ENCODE data around the gene WDPCP. TPM values are rescaled to one million over a fixed set of nuclear protein-coding genes. Genes with fewer than 3 reads are reported as not detected.
A peak's percentile ranks its signal among the peaks of the same experiment; 100 is the strongest.

The WDPCP gene
- total RNA-seq, 1 donor from 2014 or later, result 11.8 TPM

DNA sequence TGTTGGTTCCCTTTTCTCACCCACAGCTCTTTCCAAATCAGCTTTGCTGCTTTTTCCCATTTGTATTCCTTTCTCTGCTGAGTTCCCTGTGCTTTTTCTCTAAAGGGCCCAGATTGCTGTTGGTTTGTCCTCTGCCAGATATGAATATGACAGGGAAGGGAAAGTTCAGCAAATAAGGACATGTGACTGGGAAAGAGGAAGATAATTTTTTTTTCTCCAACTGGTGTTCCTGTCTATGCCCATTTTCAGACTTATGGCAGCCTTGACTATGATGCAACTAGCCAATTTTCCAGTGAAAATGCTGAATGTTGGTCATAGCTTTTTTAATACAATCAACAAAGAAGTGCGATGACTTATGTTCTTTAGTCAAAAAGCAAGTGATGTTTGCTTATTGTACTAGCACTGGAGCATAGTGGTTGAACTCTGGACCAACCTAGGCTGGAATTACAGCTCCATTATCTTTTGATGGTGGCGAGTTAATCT, 8.2 kb upstream of the WDPCP start:
- peaks cover 18% of the 10 kb centered on the region for H3K36me3 Mint-ChIP-seq
- TF ChIP-seq, protein P1, sequence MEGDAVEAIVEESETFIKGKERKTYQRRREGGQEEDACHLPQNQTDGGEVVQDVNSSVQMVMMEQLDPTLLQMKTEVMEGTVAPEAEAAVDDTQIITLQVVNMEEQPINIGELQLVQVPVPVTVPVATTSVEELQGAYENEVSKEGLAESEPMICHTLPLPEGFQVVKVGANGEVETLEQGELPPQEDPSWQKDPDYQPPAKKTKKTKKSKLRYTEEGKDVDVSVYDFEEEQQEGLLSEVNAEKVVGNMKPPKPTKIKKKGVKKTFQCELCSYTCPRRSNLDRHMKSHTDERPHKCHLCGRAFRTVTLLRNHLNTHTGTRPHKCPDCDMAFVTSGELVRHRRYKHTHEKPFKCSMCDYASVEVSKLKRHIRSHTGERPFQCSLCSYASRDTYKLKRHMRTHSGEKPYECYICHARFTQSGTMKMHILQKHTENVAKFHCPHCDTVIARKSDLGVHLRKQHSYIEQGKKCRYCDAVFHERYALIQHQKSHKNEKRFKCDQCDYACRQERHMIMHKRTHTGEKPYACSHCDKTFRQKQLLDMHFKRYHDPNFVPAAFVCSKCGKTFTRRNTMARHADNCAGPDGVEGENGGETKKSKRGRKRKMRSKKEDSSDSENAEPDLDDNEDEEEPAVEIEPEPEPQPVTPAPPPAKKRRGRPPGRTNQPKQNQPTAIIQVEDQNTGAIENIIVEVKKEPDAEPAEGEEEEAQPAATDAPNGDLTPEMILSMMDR (conservative IDR thresholded peaks at IDR 0.05), result no peak
- H3K4me1 Mint-ChIP-seq (ENCODE audit: unreplicated experiment), result peaks cover 2% of the 10 kb centered on the region
- no peak overlapping the region for H3K4me3 Mint-ChIP-seq
- no peak for DNase-seq (ENCODE audit: extremely low spot score, unreplicated experiment)
- no peak overlapping the region for H3K27ac Mint-ChIP-seq
- no peaks in the 10 kb centered on the region for H3K9me3 Mint-ChIP-seq
- no peaks in the 10 kb centered on the region for H3K27me3 Mint-ChIP-seq

DNA sequence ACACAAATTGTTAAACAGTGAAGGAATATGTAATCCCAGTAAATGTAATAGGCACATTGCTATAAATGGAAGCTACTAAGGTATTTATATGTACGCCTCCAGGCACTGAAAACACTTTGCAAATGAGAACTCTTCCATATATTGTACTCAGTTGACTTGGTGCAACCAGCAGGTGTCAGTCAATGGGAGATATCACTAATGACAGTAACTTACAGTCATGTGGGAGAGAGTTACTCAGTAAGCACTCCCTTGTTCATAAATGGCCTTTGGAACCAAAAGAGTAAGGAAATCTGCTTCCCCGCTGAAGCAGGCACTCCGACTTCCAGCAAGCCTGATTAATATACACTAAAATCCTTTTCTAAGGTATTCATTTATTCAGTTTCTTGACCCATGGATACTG, 6.4 kb upstream of the WDPCP start:
- Mint-ChIP-seq H3K27ac (no peak overlapping the region), H3K4me3 (no peak overlapping the region), H3K36me3 (peaks cover 10% of the 10 kb centered on the region), H3K4me1 (ENCODE audit: unreplicated experiment) (peaks cover 18% of the 10 kb centered on the region), H3K27me3 (no peaks in the 10 kb centered on the region), H3K9me3 (no peaks in the 10 kb centered on the region)
- no peak for DNase-seq (ENCODE audit: extremely low spot score, unreplicated experiment)
- TF ChIP-seq, protein P1 (conservative IDR thresholded peaks at IDR 0.05), result no peak

DNA sequence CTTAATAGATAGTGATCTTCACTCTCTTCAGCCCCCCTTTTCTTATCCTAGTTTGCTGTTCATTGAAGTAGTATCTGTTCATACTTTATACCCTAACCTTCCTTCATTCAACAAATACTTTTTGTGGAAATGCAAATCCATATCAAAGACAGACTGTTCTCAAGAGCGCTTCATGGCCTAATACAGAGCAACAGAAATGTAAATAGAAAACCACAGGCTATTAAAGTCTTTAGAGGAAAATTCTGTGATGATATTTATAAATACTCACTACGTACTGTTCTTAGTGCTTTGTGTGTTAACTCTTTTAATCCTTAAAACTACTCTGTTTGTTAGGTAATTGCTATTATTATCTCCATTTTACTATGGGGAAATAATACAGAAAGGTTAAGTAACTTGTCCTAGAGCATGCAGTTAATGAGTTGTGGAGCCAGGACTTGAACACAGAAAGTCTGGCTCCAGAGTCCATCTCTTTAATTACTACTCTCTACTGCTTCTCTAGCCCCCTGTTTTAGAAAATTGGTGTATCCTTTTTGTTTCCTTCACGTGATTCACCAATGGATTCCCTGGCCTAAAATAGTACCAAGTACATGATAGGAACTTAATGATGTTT, 3.4 kb upstream of the WDPCP start:
- Mint-ChIP-seq H3K36me3 (peaks cover 5% of the 10 kb centered on the region), H3K4me3 (peak overlapping the region; percentile 51), H3K27me3 (no peaks in the 10 kb centered on the region), H3K4me1 (ENCODE audit: unreplicated experiment) (peaks cover 30% of the 10 kb centered on the region), H3K27ac (peak overlapping the region; percentile 43), H3K9me3 (no peaks in the 10 kb centered on the region)
- TF ChIP-seq, protein P1 (conservative IDR thresholded peaks at IDR 0.05), result no peak
- no peak for DNase-seq (ENCODE audit: extremely low spot score, unreplicated experiment)

DNA sequence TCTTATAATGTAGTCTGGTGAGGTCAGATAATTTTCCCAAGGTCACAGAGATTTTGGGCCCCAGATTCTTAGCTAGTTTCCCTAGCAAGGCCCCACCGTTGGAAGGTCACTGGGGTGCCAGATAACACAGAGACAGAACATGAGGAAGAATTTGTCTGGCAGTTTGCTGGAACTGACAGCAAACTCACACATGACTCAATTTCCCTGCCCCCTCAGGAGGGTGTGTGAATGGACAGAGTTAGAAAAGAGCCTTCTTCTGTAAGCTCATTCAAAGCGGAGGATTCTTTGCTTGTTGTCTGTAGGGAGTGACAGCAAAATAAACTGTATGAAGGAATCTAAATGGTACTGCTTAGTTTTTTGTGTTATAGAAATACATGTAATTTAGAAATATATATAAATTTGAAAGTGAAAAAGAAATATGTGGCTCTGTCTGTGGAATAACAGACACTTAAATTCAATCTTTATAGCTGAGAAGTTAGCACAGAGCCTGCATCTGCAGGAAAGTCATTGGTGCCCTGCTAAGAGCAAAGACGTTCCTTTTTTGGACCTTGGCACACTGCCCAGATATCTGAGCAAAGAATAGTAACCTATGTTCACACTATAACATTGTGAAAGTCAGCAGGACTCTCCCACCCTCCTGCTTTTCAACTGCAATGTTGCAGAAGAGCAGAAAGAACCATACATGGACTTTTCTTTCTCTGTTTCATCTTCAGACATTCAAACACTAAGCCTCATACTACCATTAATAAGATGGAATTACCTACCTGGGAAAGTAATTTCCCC, 2.5 kb upstream of the WDPCP start:
- H3K4me3 Mint-ChIP-seq, result peak overlapping the region; percentile 93
- no peak for DNase-seq (ENCODE audit: extremely low spot score, unreplicated experiment)
- peak overlapping the region; percentile 43 for H3K27ac Mint-ChIP-seq
- no peaks in the 10 kb centered on the region for H3K9me3 Mint-ChIP-seq
- peaks cover 30% of the 10 kb centered on the region for H3K4me1 Mint-ChIP-seq (ENCODE audit: unreplicated experiment)
- no peaks in the 10 kb centered on the region for H3K27me3 Mint-ChIP-seq
- H3K36me3 Mint-ChIP-seq, result no peaks in the 10 kb centered on the region
- TF ChIP-seq, protein P1 (conservative IDR thresholded peaks at IDR 0.05), result no peak

DNA sequence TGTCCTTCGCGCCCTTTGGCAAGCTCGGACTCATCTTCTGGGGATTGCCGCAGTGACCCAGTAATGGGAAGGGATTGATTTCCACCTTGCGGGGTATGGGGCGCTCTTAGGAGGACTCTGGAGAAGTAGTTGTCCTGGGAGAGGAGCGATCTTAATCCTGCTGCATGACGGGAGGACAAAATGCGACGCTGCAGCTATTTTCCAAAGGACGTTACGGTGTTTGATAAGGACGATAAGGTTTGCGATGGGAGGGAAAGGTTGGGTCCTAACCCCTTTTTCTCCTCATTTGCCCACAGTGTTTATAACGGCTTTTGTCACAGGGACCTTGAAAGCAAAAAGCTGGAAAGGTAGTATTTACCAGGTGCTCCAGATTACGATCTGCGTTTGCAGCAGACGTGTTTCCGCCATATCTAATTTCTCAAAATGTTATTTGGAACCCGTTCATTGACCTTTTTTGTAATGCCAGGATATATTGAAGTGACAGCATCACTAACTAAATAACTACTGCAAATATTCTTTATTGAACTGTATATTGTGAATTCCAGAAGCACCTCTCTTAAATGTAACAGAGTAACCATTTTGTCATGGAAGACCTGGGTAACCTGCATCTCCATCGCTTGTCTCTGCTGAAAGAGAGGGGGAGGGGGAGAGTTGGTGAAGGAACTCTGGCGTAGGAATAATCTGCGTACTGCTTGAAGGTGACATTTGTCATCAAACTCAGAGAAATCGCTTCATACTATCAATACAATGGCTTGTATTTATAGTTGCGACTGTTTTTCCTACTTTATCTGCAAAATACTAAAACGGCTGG, 1.1 kb upstream of the WDPCP start:
- no peaks in the 10 kb centered on the region for H3K9me3 Mint-ChIP-seq
- no peaks in the 10 kb centered on the region for H3K36me3 Mint-ChIP-seq

More for the DNA sequence above, 1.1 kb upstream of the WDPCP start:
- Mint-ChIP-seq H3K4me1 (ENCODE audit: unreplicated experiment) (peaks cover 30% of the 10 kb centered on the region), H3K27ac (peak overlapping the region; percentile 93), H3K27me3 (no peaks in the 10 kb centered on the region), H3K4me3 (peak overlapping the region; percentile 93)
- DNase-seq (ENCODE audit: extremely low spot score, unreplicated experiment), result no peak
- TF ChIP-seq, protein P1 (conservative IDR thresholded peaks at IDR 0.05), result no peak
